ENCODE measurements around the gene ACSL4. TPM values are rescaled to one million over a fixed set of nuclear protein-coding genes. Genes with fewer than 3 reads are reported as not detected.

The ACSL4 gene
- total and polyA plus RNA-seq, 2 donors (not counting 1 experiment from before 2014, with no cell fraction given), result 103 to 678 TPM

- Histone ChIP-seq H3K4me1 (ENCODE audit: control insufficient read depth, extremely low read depth, insufficient read depth, low read length) (no peaks in the 10 kb centered on the region), H3K79me2 (ENCODE audit: control insufficient read depth, insufficient read depth, low read length) (peaks cover 50% of the 10 kb centered on the region), H3K9ac (ENCODE audit: insufficient read depth, low read length) (no peak overlapping the region), H3K36me3 (ENCODE audit: control insufficient read depth, insufficient read depth, low read length) (no peaks in the 10 kb centered on the region), H2AFZ (ENCODE audit: low read length) (no peak overlapping the region), H3K4me2 (ENCODE audit: extremely low read depth, insufficient read depth, low read length) (no peak overlapping the region), H3K4me3 (replicated peaks in 1 of 4; ENCODE audit: control extremely low read depth in 1 of 4, insufficient read depth in 1 of 4, low read depth in 3 of 4, low read length in 4 of 4) (no peak overlapping the region), H4K20me1 (ENCODE audit: control insufficient read depth, extremely low read depth, insufficient read depth, low read length) (no peaks in the 10 kb centered on the region), H3K27ac (ENCODE audit: insufficient read depth, low read length) (no peak overlapping the region), H3K9me3 (ENCODE audit: control insufficient read depth, insufficient read depth, low read depth, low read length) (no peaks in the 10 kb centered on the region), H3K27me3 (ENCODE audit: control insufficient read depth, insufficient read depth, low read length) (no peaks in the 10 kb centered on the region)
- DNase-seq (ENCODE audit: low read depth in 2 of 2), result no peak
- no peak for TF ChIP-seq CTCF (conservative IDR thresholded peaks at IDR 0.05 in 1 of 2, IDR thresholded peaks at IDR 0.05 in 1 of 2; ENCODE audit: low read depth in 1 of 2, low read length in 2 of 2)
- no peak for TF ChIP-seq EZH2 (IDR thresholded peaks at IDR 0.05; ENCODE audit: low read length, missing control alignments)
Measured at GRCh38 chrX:109685656-109686078, 47.4 kb downstream of the ACSL4 start.

GRCh38 chrX:109684136-109684535 lies 48.9 kb downstream of the ACSL4 start:
- peak; percentile 31 to 52 for DNase-seq (ENCODE audit: low read depth in 2 of 2)

GRCh38 chrX:109681475-109682081 lies 51.5 kb downstream of the ACSL4 start:
- Histone ChIP-seq H3K4me2 (ENCODE audit: extremely low read depth, insufficient read depth, low read length) (no peak overlapping the region), H3K4me3 (replicated peaks in 1 of 4; ENCODE audit: control extremely low read depth in 1 of 4, insufficient read depth in 1 of 4, low read depth in 3 of 4, low read length in 4 of 4) (no peak overlapping the region), H2AFZ (ENCODE audit: low read length) (no peak overlapping the region), H3K36me3 (ENCODE audit: control insufficient read depth, insufficient read depth, low read length) (no peaks in the 10 kb centered on the region), H4K20me1 (ENCODE audit: control insufficient read depth, extremely low read depth, insufficient read depth, low read length) (no peaks in the 10 kb centered on the region), H3K4me1 (ENCODE audit: control insufficient read depth, extremely low read depth, insufficient read depth, low read length) (no peaks in the 10 kb centered on the region), H3K9ac (ENCODE audit: insufficient read depth, low read length) (no peak overlapping the region), H3K27me3 (ENCODE audit: control insufficient read depth, insufficient read depth, low read length) (no peaks in the 10 kb centered on the region), H3K27ac (ENCODE audit: insufficient read depth, low read length) (no peak overlapping the region), H3K79me2 (ENCODE audit: control insufficient read depth, insufficient read depth, low read length) (peaks cover 17% of the 10 kb centered on the region), H3K9me3 (ENCODE audit: control insufficient read depth, insufficient read depth, low read depth, low read length) (no peaks in the 10 kb centered on the region)
- TF ChIP-seq EZH2 (IDR thresholded peaks at IDR 0.05; ENCODE audit: low read length, missing control alignments) (no peak), CTCF (conservative IDR thresholded peaks at IDR 0.05 in 1 of 2, IDR thresholded peaks at IDR 0.05 in 1 of 2; ENCODE audit: low read depth in 1 of 2, low read length in 2 of 2) (no peak)
- no peak for DNase-seq (ENCODE audit: low read depth in 2 of 2)

More at GRCh38 chrX:109684136-109684535, 48.9 kb downstream of the ACSL4 start:
- Histone ChIP-seq H3K79me2 (ENCODE audit: control insufficient read depth, insufficient read depth, low read length) (peaks cover 39% of the 10 kb centered on the region), H3K4me2 (ENCODE audit: extremely low read depth, insufficient read depth, low read length) (no peak overlapping the region), H3K27me3 (ENCODE audit: control insufficient read depth, insufficient read depth, low read length) (no peaks in the 10 kb centered on the region), H3K27ac (ENCODE audit: insufficient read depth, low read length) (no peak overlapping the region), H2AFZ (ENCODE audit: low read length) (no peak overlapping the region), H3K9ac (ENCODE audit: insufficient read depth, low read length) (no peak overlapping the region), H3K36me3 (ENCODE audit: control insufficient read depth, insufficient read depth, low read length) (no peaks in the 10 kb centered on the region), H4K20me1 (ENCODE audit: control insufficient read depth, extremely low read depth, insufficient read depth, low read length) (no peaks in the 10 kb centered on the region), H3K4me1 (ENCODE audit: control insufficient read depth, extremely low read depth, insufficient read depth, low read length) (no peaks in the 10 kb centered on the region), H3K4me3 (replicated peaks in 1 of 4; ENCODE audit: control extremely low read depth in 1 of 4, insufficient read depth in 1 of 4, low read depth in 3 of 4, low read length in 4 of 4) (no peak overlapping the region), H3K9me3 (ENCODE audit: control insufficient read depth, insufficient read depth, low read depth, low read length) (no peaks in the 10 kb centered on the region)
- TF ChIP-seq EZH2 (IDR thresholded peaks at IDR 0.05; ENCODE audit: low read length, missing control alignments) (no peak), CTCF (conservative IDR thresholded peaks at IDR 0.05 in 1 of 2, IDR thresholded peaks at IDR 0.05 in 1 of 2; ENCODE audit: low read depth in 1 of 2, low read length in 2 of 2) (no peak)

All from fibroblast of lung (primary cell).